Hepatocyte (in vitro differentiated cells): ENCODE results near the gene SLC40A1. TPM values are rescaled to one million over a fixed set of nuclear protein-coding genes. Genes with fewer than 3 reads are reported as not detected.

ENCODE experiments used
- DNase-seq: peaks from one replicate; pipeline ENCODE4 v3.0.0-alpha.2; 2016; ENCODE audit warnings: low spot score
- H2AFZ ChIP-seq: fragments of 200-600 bp; sonication (generic); 2 replicates; pipeline ENCODE4 v1.6.0; 2016; ENCODE audit warnings: antibody characterized with exemption, mild to moderate bottlenecking
- H3K27ac ChIP-seq: fragments of 200-600 bp; sonication (generic); 2 replicates; pipeline ENCODE4 v1.5.1; 2016; ENCODE audit warnings: mild to moderate bottlenecking
- H3K27me3 ChIP-seq: fragments of 200-600 bp; sonication (generic); 2 replicates; pipeline ENCODE4 v1.6.1; 2016
- H3K36me3 ChIP-seq: fragments of 200-600 bp; sonication (generic); replicated peaks from 2 replicates; pipeline ENCODE4 v1.5.1; 2016; ENCODE audit warnings: low read depth; ENCODE audit not compliant: insufficient read depth
- H3K4me1 ChIP-seq: fragments of 200-600 bp; sonication (generic); 2 replicates; pipeline ENCODE4 v1.5.1; 2016; ENCODE audit warnings: mild to moderate bottlenecking, moderate library complexity; ENCODE audit not compliant: insufficient read depth
- H3K4me2 ChIP-seq: fragments of 200-600 bp; sonication (generic); 2 replicates; pipeline ENCODE4 v1.6.0; 2016
- H3K4me3 ChIP-seq: fragments of 200-600 bp; sonication (generic); 2 replicates; pipeline ENCODE4 v1.5.1; 2016; ENCODE audit warnings: mild to moderate bottlenecking
- H3K79me2 ChIP-seq: fragments of 200-600 bp; sonication (generic); 2 replicates; pipeline ENCODE4 v1.6.0; 2017; ENCODE audit warnings: mild to moderate bottlenecking
- H3K9me2 ChIP-seq: fragments of 200-600 bp; sonication (generic); replicated peaks from 2 replicates; pipeline ENCODE4 v1.6.0; 2017; ENCODE audit warnings: mild to moderate bottlenecking; ENCODE audit not compliant: insufficient read depth
- H3K9me3 ChIP-seq: fragments of 200-600 bp; sonication (generic); 2 replicates; pipeline ENCODE4 v1.5.1; 2016; ENCODE audit warnings: low read depth, mild to moderate bottlenecking
- H4K20me1 ChIP-seq: fragments of 200-600 bp; sonication (generic); 2 replicates; pipeline ENCODE4 v1.6.0; 2016; ENCODE audit warnings: mild to moderate bottlenecking; ENCODE audit not compliant: insufficient read depth, poor library complexity, severe bottlenecking
- EZH2 ChIP-seq: fragments of 200-600 bp; sonication (generic); IDR thresholded peaks from 2 replicates; pipeline ENCODE4 v1.6.1; 2016; ENCODE audit warnings: antibody characterized with exemption, mild to moderate bottlenecking, borderline replicate concordance
- EZH2phosphoT487 ChIP-seq: fragments of 200-600 bp; sonication (generic); IDR thresholded peaks from one replicate; pipeline ENCODE4 v1.6.1; 2018; ENCODE audit warnings: antibody characterized with exemption, mild to moderate bottlenecking, low read depth, moderate library complexity; ENCODE audit not compliant: unreplicated experiment, severe bottlenecking
- WGBS: methylation state at CpG from one replicate; pipeline ENCODE4 v1.1.6; 2016; ENCODE audit warnings: low lambda C conversion rate; ENCODE audit errors: missing lambda C conversion rate; 5-methylcytosine and 5-hydroxymethylcytosine counted together
- polyA plus RNA-seq: library from polyadenylated mRNA; unstranded; fragments of >200 nt; fragmentation: Nextera tagmentation; extraction: Ambion mirVana; gene quantifications from 2 replicates; pipeline ENCODE4 v1.2.1, GENCODE V29; 2016
- total RNA-seq: library from RNA; depleted of rRNA; stranded (reverse); fragments of >200 nt; gene quantifications from 2 replicates; pipeline ENCODE4 v1.2.3, GENCODE V29; 2014
- TF ChIP-seq, protein P1 (sequence below): fragments of 200-600 bp; sonication (generic); IDR thresholded peaks from 2 replicates; pipeline ENCODE4 v1.5.1; 2016; ENCODE audit warnings: antibody characterized with exemption, mild to moderate bottlenecking; ENCODE audit not compliant: poor library complexity

SLC40A1 gene
- total and polyA plus RNA-seq, 2 experiments from 2014 or later: 186 to 225 TPM

GRCh38 chr2:189595417-189595816 is 14.8 kb upstream of the SLC40A1 start:
- Histone ChIP-seq H3K36me3 (no peaks in the 10 kb centered on the region), H3K9me3 (no peaks in the 10 kb centered on the region), H3K4me2 (no peak overlapping the region), H3K27ac (no peak overlapping the region), H2AFZ (no peak overlapping the region), H4K20me1 (no peaks in the 10 kb centered on the region), H3K79me2 (no peaks in the 10 kb centered on the region), H3K4me3 (no peak overlapping the region), H3K4me1 (no peaks in the 10 kb centered on the region), H3K9me2 (no peaks in the 10 kb centered on the region), H3K27me3 (no peaks in the 10 kb centered on the region)
- TF ChIP-seq, protein P1, sequence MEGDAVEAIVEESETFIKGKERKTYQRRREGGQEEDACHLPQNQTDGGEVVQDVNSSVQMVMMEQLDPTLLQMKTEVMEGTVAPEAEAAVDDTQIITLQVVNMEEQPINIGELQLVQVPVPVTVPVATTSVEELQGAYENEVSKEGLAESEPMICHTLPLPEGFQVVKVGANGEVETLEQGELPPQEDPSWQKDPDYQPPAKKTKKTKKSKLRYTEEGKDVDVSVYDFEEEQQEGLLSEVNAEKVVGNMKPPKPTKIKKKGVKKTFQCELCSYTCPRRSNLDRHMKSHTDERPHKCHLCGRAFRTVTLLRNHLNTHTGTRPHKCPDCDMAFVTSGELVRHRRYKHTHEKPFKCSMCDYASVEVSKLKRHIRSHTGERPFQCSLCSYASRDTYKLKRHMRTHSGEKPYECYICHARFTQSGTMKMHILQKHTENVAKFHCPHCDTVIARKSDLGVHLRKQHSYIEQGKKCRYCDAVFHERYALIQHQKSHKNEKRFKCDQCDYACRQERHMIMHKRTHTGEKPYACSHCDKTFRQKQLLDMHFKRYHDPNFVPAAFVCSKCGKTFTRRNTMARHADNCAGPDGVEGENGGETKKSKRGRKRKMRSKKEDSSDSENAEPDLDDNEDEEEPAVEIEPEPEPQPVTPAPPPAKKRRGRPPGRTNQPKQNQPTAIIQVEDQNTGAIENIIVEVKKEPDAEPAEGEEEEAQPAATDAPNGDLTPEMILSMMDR: no peak
- TF ChIP-seq EZH2 (no peak), EZH2phosphoT487 (no peak)
- DNase-seq: no peak
- WGBS: 97% methylated on average over 3 of the region's 3 CpGs

- Histone ChIP-seq H3K4me3 (no peak overlapping the region), H3K9me2 (no peaks in the 10 kb centered on the region), H3K79me2 (no peaks in the 10 kb centered on the region), H3K9me3 (no peaks in the 10 kb centered on the region), H3K27me3 (no peaks in the 10 kb centered on the region), H3K4me2 (no peak overlapping the region), H3K27ac (no peak overlapping the region), H3K4me1 (no peaks in the 10 kb centered on the region), H2AFZ (no peak overlapping the region), H4K20me1 (no peaks in the 10 kb centered on the region), H3K36me3 (no peaks in the 10 kb centered on the region)
- DNase-seq: no peak
- TF ChIP-seq EZH2phosphoT487 (no peak), EZH2 (no peak)
- TF ChIP-seq, protein P1: no peak
- WGBS: 88% methylated on average over 2 of the region's 2 CpGs
These were observed 13.7 kb upstream of the SLC40A1 start for GRCh38 chr2:189594305-189594704.

- Histone ChIP-seq H3K27me3 (no peaks in the 10 kb centered on the region), H3K36me3 (no peaks in the 10 kb centered on the region), H3K4me1 (no peaks in the 10 kb centered on the region), H3K27ac (no peak overlapping the region), H3K4me2 (no peak overlapping the region), H3K9me2 (no peaks in the 10 kb centered on the region), H4K20me1 (no peaks in the 10 kb centered on the region), H3K4me3 (no peak overlapping the region), H2AFZ (no peak overlapping the region), H3K79me2 (no peaks in the 10 kb centered on the region), H3K9me3 (no peaks in the 10 kb centered on the region)
- TF ChIP-seq EZH2phosphoT487 (no peak), EZH2 (no peak)
- TF ChIP-seq, protein P1: no peak
- no peak for DNase-seq
- 88% methylated on average over 3 of the region's 3 CpGs for WGBS
These were observed 12.5 kb upstream of the SLC40A1 start for GRCh38 chr2:189593115-189593514.
